Fibroblast of skin of left quadriceps (primary cell): ENCODE data around the gene NEDD4L.

Experiments
- DNase-seq, 2 experiments: peaks; one replicate each; pipeline ENCODE4 v3.0.0-alpha.2; 2013; ENCODE audit warnings: low read depth in 2 of 2

NEDD4L gene

DNA sequence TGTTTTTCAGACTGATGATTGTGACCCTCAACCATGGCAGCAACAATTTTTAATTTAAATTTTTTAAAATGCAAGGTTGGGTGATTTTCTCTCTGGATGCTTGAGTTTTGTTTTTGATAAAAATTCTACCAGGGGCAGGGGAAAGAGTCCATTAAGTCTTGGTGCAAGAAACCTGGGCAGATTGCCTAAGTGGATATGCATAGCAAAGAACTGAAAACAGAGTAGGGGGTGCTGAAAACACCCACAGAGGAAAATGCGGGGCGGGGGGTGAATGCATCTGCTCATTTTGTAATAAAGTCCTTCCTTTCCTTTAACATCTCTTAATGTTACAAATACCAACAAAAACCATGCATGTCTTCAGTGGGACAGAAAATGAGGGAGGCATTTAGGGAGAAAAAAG, 138.0 kb downstream of the NEDD4L start:
- no peak for DNase-seq

DNA sequence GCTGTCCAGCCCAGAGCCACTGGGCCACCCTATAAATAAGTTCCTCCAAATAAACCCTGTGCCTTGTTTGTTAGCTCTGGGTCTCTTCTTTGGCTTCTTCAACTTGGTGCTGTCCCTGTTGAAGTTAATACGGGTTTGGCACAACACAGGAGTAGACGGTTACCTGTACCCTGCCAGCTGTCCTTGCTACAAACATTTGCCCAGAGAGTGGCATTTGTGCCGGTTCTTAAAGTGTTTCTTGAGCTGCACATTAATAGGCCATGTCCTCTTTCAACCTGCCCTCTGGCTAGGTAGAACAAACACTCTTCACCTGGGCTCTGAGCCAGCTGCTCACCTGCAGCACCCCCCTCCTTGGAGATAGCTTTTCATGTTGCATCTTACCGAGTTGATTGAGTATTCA, 139.2 kb downstream of the NEDD4L start:
- no peak for DNase-seq

DNA sequence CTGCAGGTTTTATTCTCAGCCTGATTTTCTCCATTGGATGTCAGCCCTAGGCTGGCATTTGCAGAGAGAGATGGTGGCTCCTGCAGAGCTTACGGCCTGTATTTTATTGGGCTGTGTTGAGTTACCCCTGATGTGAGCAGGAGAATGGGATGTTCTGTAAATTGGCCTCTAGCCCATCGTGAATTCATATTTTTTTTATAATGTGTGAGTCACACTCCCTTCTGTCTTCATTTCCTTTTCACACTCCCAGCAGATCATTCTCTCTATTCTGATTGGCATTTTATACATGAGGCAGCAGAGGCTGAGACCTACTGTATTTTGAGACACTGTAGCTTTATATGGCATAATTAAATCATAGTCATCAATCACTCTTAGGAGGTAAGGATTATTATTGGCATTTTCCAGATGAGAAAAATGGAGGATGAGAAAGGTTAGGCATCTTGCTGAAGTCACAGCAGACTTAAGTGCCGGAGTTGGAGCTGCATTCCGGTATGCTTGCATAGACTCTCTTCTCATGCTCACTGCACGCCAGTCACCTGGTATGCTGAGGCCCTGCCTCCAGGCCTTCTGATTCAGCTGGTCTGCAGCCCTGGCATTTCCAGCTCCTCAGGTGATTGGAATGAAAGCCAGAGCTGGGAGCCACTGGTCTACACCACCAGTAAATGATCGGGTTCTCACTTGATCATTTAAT, 142.4 kb downstream of the NEDD4L start:
- peak; percentile 57 to 61 for DNase-seq

- DNase-seq, result no peak
These were observed 143.6 kb downstream of the NEDD4L start for GRCh38 chr18:58187674-58188073.

DNA sequence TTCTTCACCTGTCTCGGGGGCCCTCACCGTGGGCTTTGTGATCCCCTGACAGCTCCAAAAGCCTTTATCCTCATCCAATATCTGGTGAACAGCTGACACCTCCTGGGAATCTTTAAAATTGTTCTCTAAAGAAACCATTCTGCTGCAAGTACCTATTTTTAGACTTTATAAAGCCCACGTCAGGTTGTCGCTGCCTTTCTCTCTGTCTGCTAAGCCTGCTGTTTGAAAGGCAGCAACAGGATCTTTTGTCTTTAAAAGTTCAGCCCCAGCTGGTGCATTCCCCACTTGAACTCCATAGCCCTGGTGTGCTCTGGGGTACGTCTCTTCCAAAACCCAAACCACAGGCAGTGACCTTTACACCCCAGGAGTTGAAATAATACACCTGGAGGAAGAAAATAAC, 145.0 kb downstream of the NEDD4L start:
- DNase-seq, result no peak

DNA sequence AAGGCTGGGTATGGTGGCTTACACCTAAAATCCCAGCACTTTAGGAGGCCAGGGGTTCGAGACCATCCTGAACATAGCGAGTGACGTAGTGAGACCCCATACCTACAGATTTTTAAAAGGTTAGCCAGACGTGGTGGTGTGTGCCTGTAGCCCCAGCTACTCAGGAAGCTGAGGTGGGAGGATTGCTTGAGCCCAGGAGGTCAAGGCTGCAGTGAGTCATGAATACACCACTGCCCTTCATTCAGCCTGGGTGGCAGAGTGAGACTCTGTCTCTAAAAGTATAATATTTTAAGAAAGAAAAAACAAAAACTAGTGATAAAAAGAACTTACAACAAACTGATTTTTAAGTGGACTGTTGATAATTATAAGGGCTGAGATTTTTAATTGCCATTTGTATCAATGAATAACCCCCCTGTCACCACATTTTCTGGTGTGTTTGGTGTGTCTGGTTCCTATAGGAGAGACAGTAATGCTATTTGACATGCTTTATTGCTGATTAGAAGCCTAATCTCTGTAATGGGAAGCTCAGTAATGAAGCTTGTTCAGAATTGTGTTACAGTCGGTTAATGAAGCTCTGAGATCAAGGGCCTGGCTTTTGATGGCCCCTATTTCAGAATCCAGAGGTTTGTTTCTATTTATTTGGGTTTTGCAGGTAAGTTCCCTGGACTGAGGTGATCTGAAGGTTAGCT, 147.0 kb downstream of the NEDD4L start:
- DNase-seq, result no peak

- no peak for DNase-seq
These were observed 147.6 kb downstream of the NEDD4L start for GRCh38 chr18:58191626-58192025.

GRCh38 chr18:58192519-58192918, 148.5 kb downstream of the NEDD4L start:
- no peak for DNase-seq

- DNase-seq, result no peak
These were observed 150.0 kb downstream of the NEDD4L start for GRCh38 chr18:58194028-58194427.

DNA sequence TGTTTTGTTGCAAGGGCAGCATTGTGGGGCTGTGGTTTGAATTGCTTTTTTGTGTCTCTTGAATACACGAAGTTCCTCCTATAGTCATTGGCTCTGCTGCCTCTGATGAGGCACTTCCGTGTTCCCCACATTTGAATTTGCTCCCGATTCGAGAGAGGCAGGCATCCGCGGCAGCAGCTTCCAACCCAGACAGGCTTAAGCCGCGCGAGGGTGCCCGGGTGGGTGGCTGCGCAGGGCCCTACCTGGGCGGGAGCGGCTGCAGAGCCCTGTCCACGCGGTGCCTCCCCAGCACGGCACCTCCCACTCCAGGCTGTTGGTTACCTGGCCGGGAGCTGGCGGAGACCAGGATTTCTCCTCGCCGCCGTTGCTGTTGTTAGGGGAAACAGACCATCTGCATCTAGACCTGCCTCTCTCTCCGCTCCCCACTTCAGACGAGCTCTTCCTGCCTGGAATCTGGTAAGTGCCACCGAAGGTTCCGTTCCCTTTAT, 151.3 kb downstream of the NEDD4L start:
- no peak for DNase-seq

DNA sequence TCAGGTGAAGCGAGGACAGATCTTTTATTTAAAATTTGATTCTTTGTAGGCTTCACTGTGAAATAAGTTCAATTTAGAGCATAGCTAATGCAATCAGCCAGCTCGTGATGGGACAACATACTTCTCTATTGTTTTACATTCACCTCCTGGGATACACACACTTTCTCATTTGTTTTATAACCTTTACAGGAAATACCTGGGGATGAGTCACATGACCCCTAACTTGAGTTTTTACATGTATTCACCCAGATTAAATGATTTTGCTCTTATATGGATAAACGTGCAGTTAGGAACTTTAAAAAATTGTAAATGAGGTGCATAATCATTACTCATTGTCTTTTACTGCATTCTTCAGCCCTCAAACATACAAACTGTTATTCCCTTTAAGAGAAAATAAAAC, 152.1 kb downstream of the NEDD4L start:
- no peak for DNase-seq

DNA sequence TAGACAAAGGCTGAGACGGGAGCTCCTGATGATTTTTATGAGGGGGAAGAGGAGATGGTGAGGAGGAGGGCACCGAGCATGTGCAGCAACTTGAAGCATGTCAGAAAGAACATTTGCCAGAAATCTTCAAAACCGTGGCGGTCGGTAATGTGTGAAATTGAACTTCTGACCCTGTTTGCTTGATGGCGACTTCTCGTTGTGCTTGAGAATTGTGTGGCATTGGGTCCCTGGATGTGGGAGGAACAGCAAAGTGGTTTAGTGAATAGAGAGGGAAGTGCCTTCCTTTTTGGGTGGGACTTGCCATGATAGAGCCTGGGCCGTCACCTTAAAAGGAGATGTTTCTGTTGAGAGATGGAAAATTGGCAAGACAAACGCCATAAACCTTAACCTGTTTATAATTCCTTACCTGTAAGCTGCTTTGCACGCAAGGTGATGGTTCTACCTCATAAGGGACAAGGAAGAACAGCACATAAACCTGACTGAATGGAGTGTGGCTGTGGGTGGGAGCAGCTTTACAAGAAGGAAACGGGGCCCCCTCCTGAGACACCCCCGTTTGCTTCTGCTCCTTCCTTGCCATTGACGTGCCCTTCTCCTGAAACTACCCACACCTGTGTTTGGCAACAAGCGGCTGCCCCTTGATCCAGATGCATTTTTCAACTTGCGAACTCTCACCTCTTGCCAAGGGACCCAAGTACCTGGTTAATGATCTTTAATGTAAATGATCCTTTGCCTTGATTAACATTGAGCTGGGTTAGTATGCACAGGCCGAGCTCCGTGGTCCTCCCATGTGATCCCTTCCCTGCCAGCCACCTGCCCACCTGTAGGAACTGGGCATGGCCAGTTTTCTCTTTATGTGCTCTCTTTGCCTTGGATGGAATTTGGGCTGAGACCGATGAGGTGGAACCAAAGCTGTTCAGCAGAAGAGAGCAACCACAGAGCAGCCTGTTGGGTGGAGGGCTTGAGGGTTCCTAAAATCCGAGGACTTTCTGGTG, 153.2 kb downstream of the NEDD4L start:
- DNase-seq, result no peak

DNA sequence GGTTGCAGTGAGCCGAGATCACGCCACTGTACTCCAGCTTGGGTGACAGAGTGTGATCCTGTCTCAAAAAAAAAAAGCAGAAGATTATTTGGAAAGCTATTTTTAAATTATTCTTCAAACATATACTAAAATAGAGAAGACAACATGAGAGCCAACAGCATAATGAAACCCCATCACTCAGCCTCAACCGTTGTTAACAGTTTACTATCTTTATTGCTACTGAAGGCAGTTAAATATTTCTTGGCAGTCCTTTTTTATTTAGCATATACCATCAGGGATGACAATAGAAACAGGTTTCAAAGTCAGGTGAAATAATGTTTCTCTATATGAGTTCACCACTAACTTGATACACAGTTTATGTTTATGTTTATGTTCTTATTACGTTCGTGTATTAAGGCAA, 157.2 kb downstream of the NEDD4L start:
- no peak for DNase-seq

GRCh38 chr18:58201733-58202730, 158.0 kb downstream of the NEDD4L start:
- no peak for DNase-seq

DNA sequence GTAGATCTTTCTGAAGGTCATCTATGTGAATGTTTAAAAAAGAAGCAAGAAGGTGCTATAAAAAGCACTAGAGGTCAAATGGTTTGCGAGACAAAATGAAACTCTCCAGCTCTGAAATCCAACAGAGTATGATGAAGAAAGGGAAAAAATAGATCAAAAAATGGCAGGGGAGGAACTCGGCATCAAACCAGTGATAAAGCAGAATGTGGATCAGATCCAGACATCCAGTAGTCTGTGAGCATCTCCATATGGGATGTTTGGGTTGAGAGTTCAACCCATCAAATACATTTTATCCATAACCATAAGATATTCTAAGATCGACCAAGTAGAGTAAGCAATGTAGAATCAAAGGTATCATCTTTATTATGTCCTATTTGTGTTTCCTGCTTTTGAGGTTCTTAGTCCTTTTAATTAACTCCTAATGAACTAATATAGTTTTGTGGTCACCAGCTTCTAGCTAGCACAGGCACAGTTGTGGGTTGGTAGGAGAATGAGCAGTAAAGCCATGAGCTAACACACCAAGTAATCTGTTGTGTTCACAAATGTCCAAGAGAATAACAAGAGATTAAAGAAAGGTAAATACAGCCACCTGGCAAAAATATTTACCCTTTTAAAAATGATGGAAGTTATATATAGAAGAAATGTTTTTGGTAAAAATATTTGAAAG, 160.9 kb downstream of the NEDD4L start:
- no peak for DNase-seq

DNA sequence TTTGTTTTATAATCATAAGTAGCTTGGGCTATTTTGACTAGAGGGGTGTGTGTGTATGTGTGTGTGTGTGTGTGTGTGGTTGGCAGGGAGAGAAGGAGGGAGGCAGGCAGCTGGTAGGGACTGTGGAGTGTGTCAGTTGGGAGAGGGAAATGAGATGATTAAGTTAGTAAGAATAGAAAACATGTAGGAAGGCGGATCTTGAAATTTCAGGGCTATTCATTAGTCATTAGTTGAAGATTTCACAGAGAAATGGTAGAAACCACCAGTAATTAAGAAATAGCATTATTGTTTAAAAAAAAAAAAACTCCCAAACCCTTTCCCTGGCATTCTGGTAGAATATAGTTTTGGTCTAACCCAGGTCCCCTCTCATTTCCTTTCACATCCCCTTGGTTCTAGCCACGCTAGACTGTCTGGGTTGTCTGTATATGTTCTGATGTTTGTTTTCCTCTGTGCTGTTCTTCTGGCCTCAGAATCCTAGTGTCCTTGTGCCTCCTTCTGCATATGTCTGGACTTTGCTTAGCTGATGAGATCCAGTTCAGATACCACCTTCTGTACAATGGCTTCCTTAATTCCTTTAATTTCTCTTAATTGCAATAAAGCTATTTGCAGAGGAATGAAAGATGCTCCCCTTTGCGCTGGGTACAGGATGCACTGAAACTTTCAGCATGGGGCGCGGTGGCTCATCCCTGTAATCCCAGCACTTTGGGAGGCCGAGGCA, 161.6 kb downstream of the NEDD4L start:
- DNase-seq, result peak; percentile 66

DNA sequence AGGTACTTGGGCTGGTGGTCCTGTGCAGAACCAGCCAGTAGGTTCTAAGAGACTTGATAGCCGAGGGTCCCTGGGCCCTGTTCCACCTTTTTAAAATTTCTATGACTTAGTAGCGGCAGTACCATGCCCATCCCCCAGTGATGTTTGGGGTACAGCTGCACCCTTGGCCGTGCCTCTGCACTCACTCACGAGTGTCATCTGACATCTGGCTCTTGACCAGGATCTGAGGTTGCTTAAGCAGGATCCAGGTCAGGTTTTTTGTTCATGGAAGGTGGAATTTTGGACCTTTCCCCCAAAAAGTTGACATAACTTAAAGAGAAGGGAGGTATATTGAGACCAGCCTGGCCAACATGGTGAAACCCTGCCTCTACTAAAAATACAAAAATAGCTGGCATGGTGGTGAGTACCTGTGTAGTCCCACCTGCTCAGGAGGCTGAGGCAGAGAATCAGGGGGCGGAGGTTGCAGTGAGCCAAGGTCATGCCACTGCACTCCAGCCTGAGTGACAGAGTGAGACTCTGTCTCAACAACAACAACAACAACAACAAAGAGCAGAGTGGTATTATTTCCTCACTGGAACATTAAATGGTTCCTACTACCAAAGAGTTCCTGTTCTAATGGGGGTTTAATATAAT, 163.6 kb downstream of the NEDD4L start:
- no peak for DNase-seq

- DNase-seq, result no peak
These were observed 164.3 kb downstream of the NEDD4L start for GRCh38 chr18:58208207-58208932.

DNA sequence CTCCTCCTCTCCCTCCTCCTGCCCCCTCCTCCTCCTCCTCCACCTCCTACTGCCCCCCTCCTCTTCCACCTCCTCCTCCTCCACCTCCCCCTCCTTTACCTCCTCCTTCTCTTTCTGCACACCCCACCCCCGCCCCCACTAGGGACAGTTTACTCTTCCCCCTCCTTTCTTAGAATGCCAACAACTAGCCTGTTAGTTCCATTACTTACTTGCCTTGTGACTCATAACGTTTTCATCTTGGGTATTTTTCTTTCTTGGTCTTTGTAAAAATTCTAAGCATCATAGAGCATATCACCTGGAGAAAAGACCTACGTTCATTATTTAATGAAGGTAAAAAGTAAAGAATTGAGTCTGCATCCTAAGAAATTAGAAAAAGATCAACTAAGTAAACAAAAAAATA, 165.3 kb downstream of the NEDD4L start:
- DNase-seq, result no peak
